ENCODE measurements around the gene TUBA1A. TPM values are rescaled to one million over a fixed set of nuclear protein-coding genes. Genes with fewer than 3 reads are reported as not detected.
"Not testable (repeated sequence)": the region's sequence is repeated elsewhere in the genome, so short reads cannot be mapped to it uniquely, and the experiment has no call there.

Gene TUBA1A
- total RNA-seq, 2 donors from 2014 or later: 107 to 259 TPM

- no peaks in the 10 kb centered on the region for H3K27me3 ChIP-seq (replicated peaks; ENCODE audit: insufficient read depth)
- H3K4me3 ChIP-seq: no peak overlapping the region
- no peak overlapping the region for H3K27ac ChIP-seq
- DNase-seq (ENCODE audit: low spot score) (no peak), ATAC-seq (ENCODE audit: insufficient number of reproducible peaks, low FRiP score, low read depth) (no peak)
- H3K4me1 ChIP-seq (ENCODE audit: control insufficient read depth in 1 of 2, low read depth in 2 of 2): peaks cover 2 to 5% of the 10 kb centered on the region in 2 donors
- TF ChIP-seq, protein P1, sequence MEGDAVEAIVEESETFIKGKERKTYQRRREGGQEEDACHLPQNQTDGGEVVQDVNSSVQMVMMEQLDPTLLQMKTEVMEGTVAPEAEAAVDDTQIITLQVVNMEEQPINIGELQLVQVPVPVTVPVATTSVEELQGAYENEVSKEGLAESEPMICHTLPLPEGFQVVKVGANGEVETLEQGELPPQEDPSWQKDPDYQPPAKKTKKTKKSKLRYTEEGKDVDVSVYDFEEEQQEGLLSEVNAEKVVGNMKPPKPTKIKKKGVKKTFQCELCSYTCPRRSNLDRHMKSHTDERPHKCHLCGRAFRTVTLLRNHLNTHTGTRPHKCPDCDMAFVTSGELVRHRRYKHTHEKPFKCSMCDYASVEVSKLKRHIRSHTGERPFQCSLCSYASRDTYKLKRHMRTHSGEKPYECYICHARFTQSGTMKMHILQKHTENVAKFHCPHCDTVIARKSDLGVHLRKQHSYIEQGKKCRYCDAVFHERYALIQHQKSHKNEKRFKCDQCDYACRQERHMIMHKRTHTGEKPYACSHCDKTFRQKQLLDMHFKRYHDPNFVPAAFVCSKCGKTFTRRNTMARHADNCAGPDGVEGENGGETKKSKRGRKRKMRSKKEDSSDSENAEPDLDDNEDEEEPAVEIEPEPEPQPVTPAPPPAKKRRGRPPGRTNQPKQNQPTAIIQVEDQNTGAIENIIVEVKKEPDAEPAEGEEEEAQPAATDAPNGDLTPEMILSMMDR (IDR thresholded peaks at IDR 0.05): no peak
- no peaks in the 10 kb centered on the region for H3K36me3 ChIP-seq
- H3K9me3 ChIP-seq: no peaks in the 10 kb centered on the region
Observed at GRCh38 chr12:49138587-49138986, 50.3 kb downstream of the TUBA1A start.

DNA sequence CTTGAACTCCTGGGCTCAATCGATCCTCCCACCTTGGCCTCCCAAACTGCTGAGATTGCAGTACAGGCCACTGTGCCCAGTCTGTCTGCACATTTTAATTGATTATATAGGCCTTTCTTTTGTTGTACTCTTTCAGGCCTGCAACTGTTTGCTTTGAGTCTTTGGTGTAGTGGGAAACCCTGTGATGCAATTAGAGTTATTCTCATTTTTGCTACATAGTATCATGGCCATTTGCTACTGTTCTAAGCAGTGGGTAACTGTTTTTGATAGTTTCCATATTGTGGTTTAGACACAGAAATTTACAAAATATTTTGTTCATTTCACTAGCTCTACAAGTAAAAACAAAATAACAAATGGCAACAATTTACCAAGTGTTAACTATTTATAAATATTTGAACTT, 51.4 kb downstream of the TUBA1A start:
- H3K27me3 ChIP-seq (replicated peaks; ENCODE audit: insufficient read depth): no peaks in the 10 kb centered on the region
- H3K9me3 ChIP-seq: no peaks in the 10 kb centered on the region
- TF ChIP-seq, protein P1 (IDR thresholded peaks at IDR 0.05): no peak
- ATAC-seq (ENCODE audit: insufficient number of reproducible peaks, low FRiP score, low read depth) (no peak), DNase-seq (ENCODE audit: low spot score) (no peak)
- H3K4me1 ChIP-seq (ENCODE audit: control insufficient read depth in 1 of 2, low read depth in 2 of 2): peaks cover 3 to 16% of the 10 kb centered on the region in 2 donors
- H3K4me3 ChIP-seq: no peak overlapping the region
- no peaks in the 10 kb centered on the region for H3K36me3 ChIP-seq
- no peak overlapping the region for H3K27ac ChIP-seq

DNA sequence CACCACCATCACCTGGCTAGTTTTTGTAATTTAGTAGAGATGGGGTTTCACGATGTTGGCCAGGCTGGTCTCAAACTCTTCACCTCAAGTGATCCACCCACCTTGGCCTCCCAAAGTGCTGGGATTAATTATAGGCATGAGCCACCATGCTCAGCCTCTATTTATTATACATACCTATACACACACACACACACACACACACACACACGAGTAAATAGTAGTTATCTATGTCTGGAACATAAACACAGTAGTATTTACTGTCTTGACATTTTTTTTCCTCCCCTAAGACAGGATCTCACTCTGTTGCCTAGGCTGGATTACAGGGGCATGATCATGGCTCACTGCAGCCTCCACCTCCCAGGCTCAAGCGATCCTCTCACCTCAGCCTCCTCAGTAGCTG, 51.9 kb downstream of the TUBA1A start:
- H3K27ac ChIP-seq; H3K9me3 ChIP-seq; ATAC-seq (ENCODE audit: insufficient number of reproducible peaks, low FRiP score, low read depth); H3K36me3 ChIP-seq; H3K4me3 ChIP-seq; H3K27me3 ChIP-seq (replicated peaks; ENCODE audit: insufficient read depth); DNase-seq (ENCODE audit: low spot score): not testable (repeated sequence)
- peaks cover 3 to 21% of the 10 kb centered on the region in 2 donors for H3K4me1 ChIP-seq (ENCODE audit: control insufficient read depth in 1 of 2, low read depth in 2 of 2)

Other genes with a start within 250 kb of the TUBA1A start
- 10 to 100 TPM; 63.4 to 65.8 TPM for gene ARF3, start 231.6 kb downstream of the TUBA1A start, total RNA-seq
- 1 to 10 TPM in 1 of 2 donors, under 1 TPM in 1; 0.54 to 2.3 TPM for gene WNT10B, start 217.3 kb downstream of the TUBA1A start, total RNA-seq
- gene WNT1, start 210.8 kb downstream of the TUBA1A start, total RNA-seq: 1 to 10 TPM in 1 of 2 donors, not detected in 1; 1.2 TPM
- gene DDN, start 189.7 kb downstream of the TUBA1A start, total RNA-seq: under 1 TPM in 1 of 2 donors, not detected in 1; 0.14 TPM
- gene PRKAG1, start 170.3 kb downstream of the TUBA1A start, total RNA-seq: 10 to 100 TPM; 53.2 to 68.1 TPM
- 100 to 1,000 TPM in 1 of 2 donors, 10 to 100 TPM in 1; 56.5 to 101 TPM for gene KMT2D, start 128.3 kb downstream of the TUBA1A start, total RNA-seq
- 1 to 10 TPM in 1 of 2 donors, not detected in 1; 1.3 TPM for gene RHEBL1, start 119.1 kb downstream of the TUBA1A start, total RNA-seq
- 1 to 10 TPM; 1.2 to 2.4 TPM for gene DHH, start 94.3 kb downstream of the TUBA1A start, total RNA-seq
- gene LMBR1L, start 78.2 kb downstream of the TUBA1A start, total RNA-seq: 10 to 100 TPM; 77.7 to 93.4 TPM
- 100 to 1,000 TPM; 501 to 945 TPM for gene TUBA1B, start 57.7 kb downstream of the TUBA1A start, total RNA-seq
- 100 to 1,000 TPM; 239 to 277 TPM for gene TUBA1C, start 76.0 kb upstream of the TUBA1A start, total RNA-seq
- 1 to 10 TPM in 1 of 2 donors, not detected in 1; 2.5 TPM for gene PRPH, start 106.1 kb upstream of the TUBA1A start, total RNA-seq
- gene TROAP, start 134.2 kb upstream of the TUBA1A start, total RNA-seq: under 1 TPM; 0.27 to 0.99 TPM
- not detected for gene C1QL4, start 148.1 kb upstream of the TUBA1A start, total RNA-seq
- gene DNAJC22, start 157.8 kb upstream of the TUBA1A start, total RNA-seq: 1 to 10 TPM in 1 of 2 donors, under 1 TPM in 1; 0.68 to 1.5 TPM
- gene SPATS2, start 178.4 kb upstream of the TUBA1A start, total RNA-seq: 10 to 100 TPM; 11.5 to 31.4 TPM

All from thoracic aorta (tissue), 2 donors.